HCT116 (cell line): ENCODE results near the gene KRTAP10-8. TPM values are rescaled to one million over a fixed set of nuclear protein-coding genes. Genes with fewer than 3 reads are reported as not detected.
"Not testable (repeated sequence)": the region's sequence is repeated elsewhere in the genome, so short reads cannot be mapped to it uniquely, and the experiment has no call there.

Experiments
- ATAC-seq: fragments of 200-7000 bp; cut with Tn5 transposase; 2 replicates; pipeline ENCODE4 v1.9.1; 2020; ENCODE audit warnings: mild to moderate bottlenecking, moderate library complexity
- BruUV-seq: library from RNA; stranded (reverse); fragments of 400-500 nt; replicated peaks from 2 replicates; lab custom pipeline; 2021; lab: Mats Ljungman, UMichigan
- CTCF ChIA-PET: fragments of 300-600 bp; sonication (Branson Sonifier 250); formaldehyde crosslinking; loops from one replicate; lab custom pipeline; 2021; ENCODE audit warnings: antibody characterized with exemption; lab: Charles Lee
- POLR2A ChIA-PET: fragments of 300-600, 350-600 bp; sonication (Branson Sonifier 250); formaldehyde crosslinking; loops from one replicate; lab custom pipeline; 2021; ENCODE audit warnings: antibody characterized with exemption; lab: Charles Lee
- RAD21 ChIA-PET, 2 experiments: fragments of 300-600 bp; sonication (Branson Sonifier 250); formaldehyde crosslinking; loops; one replicate each; lab custom pipeline; 2023; ENCODE audit warnings: low total read pairs in 2 of 2; ENCODE audit not compliant: uncharacterized antibody in 2 of 2, unreplicated experiment in 2 of 2, low non-redundant PET in 1 of 2; lab: Charles Lee
- DNase-seq: peaks from one replicate; pipeline ENCODE4 v3.0.0-alpha.2; 2010; ENCODE audit warnings: low read depth, low spot score
- H2AFZ ChIP-seq: fragments of 200-600 bp; shearing (Covaris generic), sonication (generic); 2 replicates; pipeline ENCODE4 v1.6.1; 2017; ENCODE audit warnings: low read depth, mixed run types, mixed read lengths, antibody characterized with exemption, low read length; ENCODE audit not compliant: poor library complexity, severe bottlenecking
- H3K27ac ChIP-seq: 2 replicates; pipeline ENCODE4 v1.5.1; 2012; ENCODE audit warnings: low read depth, low read length
- H3K27me3 ChIP-seq: fragments of 200-600 bp; sonication (generic); 2 replicates; pipeline ENCODE4 v1.6.1; 2016; ENCODE audit warnings: mixed run types, low read length, mixed read lengths; ENCODE audit not compliant: insufficient read depth
- H3K36me3 ChIP-seq, 2 experiments: fragments of 200-500 bp in 1 of 2; fragments of 200-600 bp in 1 of 2; sonication (Bioruptor generic) in 1 of 2; sonication (generic) in 1 of 2; 2 replicates each; pipeline versions ENCODE4 v1.5.1 to v1.6.1; 2014 to 2016; ENCODE audit warnings: low read length in 2 of 2, inconsistent platforms in 1 of 2, mixed read lengths in 1 of 2, mixed run types in 1 of 2; ENCODE audit not compliant: insufficient read depth in 2 of 2, control insufficient read depth in 1 of 2
- H3K4me1 ChIP-seq, 2 experiments: fragments of 200-600 bp in 1 of 2; sonication (generic) in 1 of 2; 2 replicates each; pipeline versions ENCODE4 v1.5.1 to v1.6.1; 2012 to 2017; ENCODE audit warnings: low read length in 2 of 2, inconsistent platforms in 1 of 2, mild to moderate bottlenecking in 1 of 2, mixed read lengths in 1 of 2, mixed run types in 1 of 2, moderate library complexity in 1 of 2; ENCODE audit not compliant: insufficient read depth in 2 of 2, control insufficient read depth in 1 of 2
- H3K4me2 ChIP-seq: fragments of 200-600 bp; sonication (generic); 2 replicates; pipeline ENCODE4 v1.6.1; 2017; ENCODE audit warnings: mixed run types, low read length, mixed read lengths
- H3K4me3 ChIP-seq, 2 experiments: fragments of 200-600 bp in 1 of 2; sonication (generic) in 1 of 2; replicated peaks in 1 of 2; 2 replicates each; pipeline ENCODE4 v1.5.1; 2011 to 2016; ENCODE audit warnings: low read length in 2 of 2, control low read depth in 1 of 2, low read depth in 1 of 2, mild to moderate bottlenecking in 1 of 2, mixed read lengths in 1 of 2, mixed run types in 1 of 2
- H3K79me2 ChIP-seq: fragments of 200-600 bp; sonication (generic); 2 replicates; pipeline ENCODE4 v1.6.1; 2017; ENCODE audit warnings: mild to moderate bottlenecking, mixed run types, low read length, moderate library complexity, mixed read lengths; ENCODE audit not compliant: insufficient read depth
- H3K9ac ChIP-seq: fragments of 200-600 bp; sonication (generic); 2 replicates; pipeline ENCODE4 v1.6.1; 2016; ENCODE audit warnings: low read length, mixed read lengths
- H3K9me2 ChIP-seq: fragments of 200-600 bp; sonication (generic), shearing (Covaris generic); 2 replicates; pipeline ENCODE4 v1.6.1; 2017; ENCODE audit warnings: mixed run types, mild to moderate bottlenecking, moderate library complexity; ENCODE audit not compliant: insufficient read depth
- H3K9me3 ChIP-seq, 2 experiments: fragments of 200-500 bp in 1 of 2; fragments of 200-600 bp in 1 of 2; sonication (Bioruptor generic) in 1 of 2; sonication (generic) in 1 of 2; 2 replicates each; pipeline ENCODE4 v1.6.1; 2014 to 2017; ENCODE audit warnings: low read length in 2 of 2, mixed read lengths in 2 of 2, inconsistent platforms in 1 of 2, low read depth in 1 of 2, mild to moderate bottlenecking in 1 of 2, mixed run types in 1 of 2, moderate library complexity in 1 of 2; ENCODE audit not compliant: control insufficient read depth in 1 of 2, insufficient read depth in 1 of 2
- H4K20me1 ChIP-seq: fragments of 200-600 bp; sonication (generic), shearing (Covaris generic); 2 replicates; pipeline ENCODE4 v1.6.1; 2017; ENCODE audit warnings: mixed run types, mild to moderate bottlenecking, moderate library complexity; ENCODE audit not compliant: insufficient read depth
- CEBPB ChIP-seq: IDR thresholded peaks from 2 replicates; pipeline ENCODE4 v1.6.1; 2012; ENCODE audit warnings: low read depth
- EGR1 ChIP-seq: IDR thresholded peaks from 2 replicates; pipeline ENCODE4 v1.6.1; 2012; ENCODE audit warnings: low read depth
- EZH2 ChIP-seq: fragments of 200-600 bp; sonication (generic); IDR thresholded peaks from 2 replicates; pipeline ENCODE4 v1.6.1; 2017; ENCODE audit warnings: antibody characterized with exemption, mixed run types
- POLR2A ChIP-seq: IDR thresholded peaks from 2 replicates; pipeline ENCODE4 v1.7.0; 2011; ENCODE audit warnings: borderline replicate concordance; ENCODE audit not compliant: insufficient read depth, insufficient read length; ENCODE audit errors: extremely low read depth
- POLR2AphosphoS5 ChIP-seq: IDR thresholded peaks from 2 replicates; pipeline ENCODE4 v1.6.1; 2011; ENCODE audit warnings: mild to moderate bottlenecking, low read depth, low read length, moderate library complexity
- SP1 ChIP-seq: IDR thresholded peaks from 2 replicates; pipeline ENCODE4 v1.6.1; 2012; ENCODE audit warnings: low read depth
- SRF ChIP-seq: IDR thresholded peaks from 2 replicates; pipeline ENCODE4 v1.6.1; 2012; ENCODE audit warnings: low read depth
- ZNF274 ChIP-seq: fragments of 200-500 bp; sonication (Bioruptor generic); IDR thresholded peaks from 2 replicates; pipeline ENCODE4 v1.6.1; 2014; ENCODE audit warnings: mild to moderate bottlenecking, low read depth, low read length, inconsistent platforms
- intact Hi-C: fragments of 100-400 bp; cut with micrococcal nuclease; formaldehyde crosslinking; loops from 2 replicates; pipeline ENCODE4 v1.10.0; 2022
- total RNA-seq: library from RNA; stranded (reverse); gene quantifications from one replicate; pipeline ENCODE4 v1.2.1, GENCODE V29; 2021; ENCODE audit not compliant: unreplicated experiment
- TF ChIP-seq, protein P1 (sequence below): IDR thresholded peaks from 2 replicates; pipeline ENCODE4 v1.6.1; 2012
- TF ChIP-seq, protein P2 (sequence below): IDR thresholded peaks from 2 replicates; pipeline ENCODE4 v1.6.1; 2012

KRTAP10-8 gene
- total RNA-seq, 1 experiment from 2014 or later: not detected

DNA sequence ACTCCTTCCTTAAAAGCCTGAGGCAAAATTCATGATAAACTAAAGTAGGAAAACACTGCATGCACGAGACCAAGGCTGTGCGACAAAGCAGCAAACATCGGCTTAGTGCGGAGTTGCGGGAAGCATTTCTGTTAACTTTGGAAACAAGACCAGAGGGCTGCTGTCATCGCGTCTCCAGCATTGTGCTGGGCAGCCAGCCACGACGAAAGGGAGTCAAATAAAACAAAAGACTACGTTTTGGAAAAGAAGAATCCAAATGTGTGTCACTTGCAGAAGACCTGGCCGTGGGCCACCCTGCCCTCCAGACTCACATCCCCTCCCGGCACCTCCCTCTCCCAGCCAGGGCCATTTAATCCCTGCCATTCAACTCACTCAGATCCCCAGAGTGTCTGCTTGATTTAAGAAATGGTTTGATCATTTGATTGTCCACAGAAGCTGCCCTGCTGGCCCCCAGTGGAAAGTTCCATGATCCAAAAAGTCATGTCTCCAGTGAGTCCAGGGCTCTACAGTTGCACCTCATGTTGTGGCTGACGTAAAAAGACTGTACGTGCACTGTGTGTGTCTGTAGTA lies 31.9 kb downstream of the KRTAP10-8 start:
- DNase-seq (no peak), ATAC-seq (no peak)
- ChIA-PET CTCF (no interaction called here), RAD21 (no interaction called here), POLR2A (no interaction called here)
- Histone ChIP-seq H4K20me1 (no peaks in the 10 kb centered on the region), H2AFZ (no peak overlapping the region), H3K4me1 (no peaks in the 10 kb centered on the region), H3K4me3 (no peak overlapping the region), H3K36me3 (no peaks in the 10 kb centered on the region), H3K9me3 (peaks cover 6 to 17% of the 10 kb centered on the region in 2 experiments; a peak in 2 of 4 replicates), H3K9ac (no peak overlapping the region), H3K9me2 (no peaks in the 10 kb centered on the region), H3K27ac (no peak overlapping the region), H3K27me3 (peaks cover 6% of the 10 kb centered on the region; the same call in 1 of the 2 replicates), H3K4me2 (no peak overlapping the region), H3K79me2 (no peaks in the 10 kb centered on the region)
- no TSS peak for BruUV-seq
- intact Hi-C loops: no loop called here
- TF ChIP-seq CEBPB (no peak), SRF (no peak), POLR2A (no peak), POLR2AphosphoS5 (no peak)
- TF ChIP-seq, protein P1, sequence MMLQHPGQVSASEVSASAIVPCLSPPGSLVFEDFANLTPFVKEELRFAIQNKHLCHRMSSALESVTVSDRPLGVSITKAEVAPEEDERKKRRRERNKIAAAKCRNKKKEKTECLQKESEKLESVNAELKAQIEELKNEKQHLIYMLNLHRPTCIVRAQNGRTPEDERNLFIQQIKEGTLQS: no peak

DNA sequence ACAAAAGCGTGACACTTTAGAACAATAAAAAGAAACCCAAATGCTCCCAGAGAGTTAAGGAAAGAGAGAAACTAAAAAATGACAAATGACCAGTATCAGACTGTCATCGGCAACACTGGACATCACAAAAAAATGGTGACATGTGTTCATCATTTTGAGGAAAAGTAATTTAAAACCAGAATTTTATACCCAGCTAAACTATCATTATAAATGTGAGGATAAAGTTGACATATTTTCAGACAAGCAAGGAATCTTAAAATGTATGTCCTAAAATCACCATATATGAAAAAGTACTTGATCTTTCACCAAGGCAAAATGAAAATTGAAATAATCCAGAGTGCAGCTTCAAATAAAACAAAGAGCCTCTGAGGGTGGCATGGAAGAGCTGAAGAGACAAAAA lies 33.0 kb downstream of the KRTAP10-8 start:
- BruUV-seq: no TSS peak
- no peak overlapping the region for H3K9ac ChIP-seq
- H3K79me2 ChIP-seq: no peaks in the 10 kb centered on the region
- no peaks in the 10 kb centered on the region for H3K4me1 ChIP-seq
- no peaks in the 10 kb centered on the region for H3K36me3 ChIP-seq
- TF ChIP-seq POLR2A (no peak), EGR1 (no peak), SP1 (no peak), ZNF274 (no peak), EZH2 (no peak)
- TF ChIP-seq, protein P2, sequence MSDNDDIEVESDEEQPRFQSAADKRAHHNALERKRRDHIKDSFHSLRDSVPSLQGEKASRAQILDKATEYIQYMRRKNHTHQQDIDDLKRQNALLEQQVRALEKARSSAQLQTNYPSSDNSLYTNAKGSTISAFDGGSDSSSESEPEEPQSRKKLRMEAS: no peak
- TF ChIP-seq, protein P1: no peak
- ChIA-PET CTCF (no interaction called here), RAD21 (no interaction called here), POLR2A (no interaction called here)
- H3K27ac ChIP-seq: no peak overlapping the region
- no peaks in the 10 kb centered on the region for H3K9me2 ChIP-seq
- H2AFZ ChIP-seq: no peak overlapping the region
- no peaks in the 10 kb centered on the region for H4K20me1 ChIP-seq
- H3K4me3 ChIP-seq: no peak overlapping the region
- no peak overlapping the region for H3K4me2 ChIP-seq
- ATAC-seq: no peak
- peaks cover 6% of the 10 kb centered on the region; the same call in 1 of the 2 replicates for H3K27me3 ChIP-seq
- peaks cover 6 to 17% of the 10 kb centered on the region in 2 experiments; a peak in 2 of 4 replicates for H3K9me3 ChIP-seq
- intact Hi-C loops: no loop called here
- DNase-seq: no peak

DNA sequence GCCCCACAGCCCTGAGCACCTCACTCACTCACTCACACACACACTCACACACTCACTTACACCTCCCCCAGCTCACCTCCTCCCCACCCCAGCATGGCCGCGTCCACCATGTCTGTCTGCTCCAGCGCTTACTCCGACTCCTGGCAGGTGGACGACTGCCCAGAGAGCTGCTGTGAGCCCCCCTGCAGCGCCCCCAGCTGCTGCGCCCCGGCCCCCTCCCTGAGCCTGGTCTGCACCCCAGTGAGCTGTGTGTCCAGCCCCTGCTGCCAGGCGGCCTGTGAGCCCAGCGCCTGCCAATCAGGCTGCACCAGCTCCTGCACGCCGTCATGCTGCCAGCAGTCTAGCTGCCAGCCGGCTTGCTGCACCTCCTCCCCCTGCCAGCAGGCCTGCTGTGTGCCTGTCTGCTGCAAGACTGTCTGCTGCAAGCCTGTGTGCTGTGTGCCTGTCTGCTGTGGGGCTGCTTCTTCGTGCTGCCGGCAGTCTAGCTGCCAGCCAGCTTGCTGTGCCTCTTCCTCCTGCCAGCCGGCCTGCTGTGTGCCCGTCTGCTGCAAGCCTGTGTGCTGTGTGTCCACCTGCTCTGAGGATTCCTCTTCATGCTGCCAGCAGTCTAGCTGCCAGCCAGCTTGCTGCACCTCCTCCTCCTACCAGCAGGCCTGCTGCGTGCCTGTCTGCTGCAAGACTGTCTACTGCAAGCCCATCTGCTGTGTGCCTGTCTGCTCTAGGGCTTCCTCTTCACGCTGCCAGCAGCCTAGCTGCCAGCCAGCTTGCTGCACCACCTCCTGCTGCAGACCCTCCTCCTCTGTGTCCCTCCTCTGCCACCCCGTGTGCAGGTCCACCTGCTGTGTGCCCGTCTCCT lies 34.7 kb downstream of the KRTAP10-8 start, which contains the start of gene KRTAP10-11:
TSS of gene KRTAP10-11 (plus strand) at position 49 of the 856 bp plus-strand sequence. CDS start at position 94, 45 bp downstream.
- H3K36me3 ChIP-seq, H3K4me2 ChIP-seq, H2AFZ ChIP-seq, H4K20me1 ChIP-seq, RAD21 ChIA-PET, H3K27ac ChIP-seq, BruUV-seq, ATAC-seq, H3K9me2 ChIP-seq, CTCF ChIA-PET, H3K27me3 ChIP-seq, DNase-seq, H3K4me1 ChIP-seq, H3K79me2 ChIP-seq, H3K9ac ChIP-seq, intact Hi-C loops, H3K4me3 ChIP-seq, POLR2A ChIA-PET: not testable (repeated sequence)
- H3K9me3 ChIP-seq: peaks cover 6 to 17% of the 10 kb centered on the region in 2 experiments; a peak in 2 of 4 replicates
